Measurements from ENCODE around the gene OR6N2. TPM values are rescaled to one million over a fixed set of nuclear protein-coding genes. Genes with fewer than 3 reads are reported as not detected.

OR6N2 gene, protein sequence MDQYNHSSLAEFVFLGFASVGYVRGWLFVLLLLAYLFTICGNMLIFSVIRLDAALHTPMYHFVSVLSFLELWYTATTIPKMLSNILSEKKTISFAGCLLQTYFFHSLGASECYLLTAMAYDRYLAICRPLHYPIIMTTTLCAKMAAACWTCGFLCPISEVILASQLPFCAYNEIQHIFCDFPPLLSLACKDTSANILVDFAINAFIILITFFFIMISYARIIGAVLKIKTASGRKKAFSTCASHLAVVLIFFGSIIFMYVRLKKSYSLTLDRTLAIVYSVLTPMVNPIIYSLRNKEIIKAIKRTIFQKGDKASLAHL
- not detected in 2 replicates for total RNA-seq

DNA sequence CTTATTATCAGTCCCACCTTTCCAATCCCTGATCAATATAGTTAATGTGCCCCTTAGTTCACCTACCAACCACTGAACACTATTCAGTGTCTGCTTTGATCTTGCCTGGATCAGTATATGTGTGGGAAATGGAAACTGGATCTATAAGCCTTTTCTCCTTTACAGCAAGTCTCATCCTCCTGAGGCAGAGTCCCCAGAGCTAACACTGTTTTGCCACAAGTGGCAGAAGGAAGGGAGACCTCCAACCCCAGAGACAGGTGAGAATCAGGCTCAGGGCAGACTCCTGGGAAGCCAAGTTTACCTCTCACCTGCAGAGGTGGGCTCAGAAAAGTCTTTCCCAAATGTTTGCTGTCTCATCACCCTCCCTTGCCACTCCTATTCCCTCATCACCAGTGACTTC is at the start of gene OR6N2:
OR6N2 (minus strand) TSS at position 101 of the 400 bp plus-strand sequence. CDS start 3,569 bp downstream, outside the sequence.

DNA sequence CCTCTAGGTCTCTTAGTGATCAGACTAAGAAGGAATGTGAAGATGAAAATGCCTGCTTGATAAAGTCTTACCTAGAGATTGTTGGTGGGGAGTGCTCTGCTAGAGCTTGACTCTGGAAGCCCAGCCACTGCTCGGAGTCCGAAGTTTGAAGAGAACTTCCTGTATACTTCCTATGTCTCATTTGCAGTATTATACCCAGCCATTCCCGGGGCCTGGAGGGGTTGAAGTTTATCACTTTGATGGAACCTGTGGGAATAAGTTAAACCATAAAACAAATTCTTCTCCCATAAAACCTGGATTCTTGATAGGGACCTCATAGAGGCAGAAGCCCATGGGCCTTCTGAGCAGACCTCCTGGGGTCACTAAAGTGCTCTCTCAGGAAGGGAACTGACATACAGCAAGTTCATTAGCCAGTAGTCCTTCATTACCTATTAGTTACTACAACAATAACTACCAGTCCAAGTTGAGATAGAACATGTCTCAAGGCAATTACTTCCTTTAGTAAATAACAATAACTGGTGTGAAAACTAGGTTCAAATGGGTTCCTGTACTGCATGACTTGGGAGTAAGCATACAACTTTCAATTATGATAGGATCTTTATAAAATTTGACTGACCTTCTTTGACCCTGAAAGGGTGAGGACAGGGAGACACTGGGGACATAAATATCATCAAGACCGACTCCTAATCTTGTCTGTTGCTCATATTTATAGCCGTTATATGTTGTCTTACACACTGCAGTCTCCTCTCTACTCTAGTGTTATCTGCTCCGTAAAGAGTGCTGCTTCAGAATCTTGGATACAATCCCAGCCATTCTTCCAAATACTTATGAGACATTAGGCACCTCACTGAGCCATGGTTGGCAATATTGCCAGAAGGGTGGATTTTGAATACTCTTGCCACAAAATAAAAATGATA is 8.8 kb downstream of the OR6N2 start, which contains the start of gene OR6N1:
OR6N1 (minus strand) TSS at position 246 of the 917 bp plus-strand sequence. CDS start 5,513 bp downstream, outside the sequence.

DNA sequence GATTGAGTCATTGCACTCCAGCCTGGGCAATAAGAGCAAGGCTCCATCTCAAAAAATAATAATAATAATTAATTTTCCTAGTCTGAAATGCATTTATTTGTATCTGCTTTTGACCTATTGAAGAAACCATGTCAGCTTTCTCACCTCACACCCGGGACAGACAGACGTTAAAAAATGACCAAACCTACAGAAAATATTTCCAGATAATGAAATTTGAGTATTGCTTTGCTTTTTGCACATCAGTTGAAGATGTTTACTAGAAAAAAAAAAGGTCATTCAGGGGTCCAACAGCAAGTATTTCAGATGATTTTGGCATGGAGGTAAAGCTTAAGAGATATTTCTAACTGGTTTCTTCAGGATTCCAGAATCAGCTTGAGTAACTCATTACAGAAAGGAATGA is 26.6 kb downstream of the OR6N2 start, which contains the start of gene OR6K6:
OR6K6 (plus strand) TSS at position 301 of the 400 bp plus-strand sequence. CDS start 168 bp downstream, outside the sequence.

Other genes with a start within 250 kb of the OR6N2 start
- gene OR6Y1, start 226.8 kb downstream of the OR6N2 start, total RNA-seq = not detected in 2 replicates
- gene OR6P1, start 210.6 kb downstream of the OR6N2 start, total RNA-seq = not detected in 2 replicates
- not detected in 2 replicates for gene OR10X1, start 201.3 kb downstream of the OR6N2 start, total RNA-seq
- not detected in 2 replicates for gene OR10Z1, start 175.9 kb downstream of the OR6N2 start, total RNA-seq
- gene SPTA1, start 94.5 kb downstream of the OR6N2 start, total RNA-seq = not detected in 2 replicates
- gene OR6K2, start 80.6 kb downstream of the OR6N2 start, total RNA-seq = not detected in 2 replicates
- under 0.01 TPM in 1 of 2 replicates, not detected in the other for gene OR6K3, start 60.5 kb downstream of the OR6N2 start, total RNA-seq
- gene OR6K6, start 26.5 kb downstream of the OR6N2 start, total RNA-seq = not detected in 2 replicates
- not detected in 2 replicates for gene OR6N1, start 9.0 kb downstream of the OR6N2 start, total RNA-seq
- gene MNDA, start 50.1 kb upstream of the OR6N2 start, total RNA-seq = not detected in 2 replicates
- 0.48 TPM in 1 of 2 replicates, not detected in the other for gene PYHIN1, start 150.3 kb upstream of the OR6N2 start, total RNA-seq
- 31.6 and 65.9 TPM in 2 replicates for gene IFI16, start 228.7 kb upstream of the OR6N2 start, total RNA-seq

All from tracheal epithelial cell (primary cell).